Activated CD8-positive, alpha-beta memory T cell treated with anti-CD3 and anti-CD28 coated beads for 48 hours (primary cell): ENCODE data around the gene ACTN2.
A peak's percentile ranks its signal among the peaks of the same experiment; 100 is the strongest.
"Not testable (repeated sequence)": the region's sequence is repeated elsewhere in the genome, so short reads cannot be mapped to it uniquely, and the experiment has no call there.

Experiments
- DNase-seq, 3 experiments: peaks; one replicate each; pipeline ENCODE4 v3.0.0-alpha.2; 2020; ENCODE audit warnings: low read depth in 2 of 3, low spot score in 2 of 3

ACTN2 gene

GRCh38 chr1:236685917-236686814 is at the start of gene ACTN2:
ACTN2 (plus strand) TSS chr1:236686499; CDS start chr1:236686674, 175 bp downstream.
- DNase-seq, result peak in 2 of 3 experiments; percentile 7 to 13

- DNase-seq, result no peak
Observed at GRCh38 chr1:236638945-236639344, 47.4 kb upstream of the ACTN2 start.

- DNase-seq, result no peak
Observed at GRCh38 chr1:236639686-236640085, 46.6 kb upstream of the ACTN2 start.

GRCh38 chr1:236642763-236643162 is 43.5 kb upstream of the ACTN2 start:
- no peak for DNase-seq

- DNase-seq, result no peak
Observed at GRCh38 chr1:236645016-236645680, 41.2 kb upstream of the ACTN2 start.

- DNase-seq, result no peak
Observed at GRCh38 chr1:236654511-236654910, 31.8 kb upstream of the ACTN2 start.

GRCh38 chr1:236654957-236655356 is 31.3 kb upstream of the ACTN2 start:
- no peak for DNase-seq

- no peak for DNase-seq
Observed at GRCh38 chr1:236657398-236657797, 28.9 kb upstream of the ACTN2 start.

GRCh38 chr1:236659792-236660587 is 26.3 kb upstream of the ACTN2 start:
- DNase-seq, result no peak

- DNase-seq, result no peak
Observed at GRCh38 chr1:236663934-236664333, 22.4 kb upstream of the ACTN2 start.

GRCh38 chr1:236668909-236669308 is 17.4 kb upstream of the ACTN2 start:
- not testable (repeated sequence) for DNase-seq

GRCh38 chr1:236670060-236670459 is 16.2 kb upstream of the ACTN2 start:
- no peak for DNase-seq

GRCh38 chr1:236673289-236673919 is 12.9 kb upstream of the ACTN2 start:
- DNase-seq, result no peak

- no peak for DNase-seq
Observed at GRCh38 chr1:236677641-236678235, 8.6 kb upstream of the ACTN2 start.

- DNase-seq, result no peak
Observed at GRCh38 chr1:236681219-236681618, 5.1 kb upstream of the ACTN2 start.

- no peak for DNase-seq
Observed at GRCh38 chr1:236685205-236685916, 938 bp upstream of the ACTN2 start.

GRCh38 chr1:236686815-236687160 is 489 bp downstream of the ACTN2 start:
- no peak for DNase-seq

- DNase-seq, result no peak
Observed at GRCh38 chr1:236687273-236687672, 974 bp downstream of the ACTN2 start.

- no peak for DNase-seq
Observed at GRCh38 chr1:236688705-236689104, 2.4 kb downstream of the ACTN2 start.
